HCT116 (cell line): Measurements from ENCODE around the gene SLC25A25. TPM values are rescaled to one million over a fixed set of nuclear protein-coding genes. Genes with fewer than 3 reads are reported as not detected.

Source experiments
- ATAC-seq: fragments of 200-7000 bp; cut with Tn5 transposase; 2 replicates; pipeline ENCODE4 v1.9.1; 2020; ENCODE audit warnings: mild to moderate bottlenecking, moderate library complexity
- BruUV-seq: library from RNA; stranded (reverse); fragments of 400-500 nt; replicated peaks from 2 replicates; lab custom pipeline; 2021; lab: Mats Ljungman, UMichigan
- CTCF ChIA-PET: fragments of 300-600 bp; sonication (Branson Sonifier 250); formaldehyde crosslinking; loops from one replicate; lab custom pipeline; 2021; ENCODE audit warnings: antibody characterized with exemption; lab: Charles Lee
- POLR2A ChIA-PET: fragments of 300-600, 350-600 bp; sonication (Branson Sonifier 250); formaldehyde crosslinking; loops from one replicate; lab custom pipeline; 2021; ENCODE audit warnings: antibody characterized with exemption; lab: Charles Lee
- RAD21 ChIA-PET, 2 experiments: fragments of 300-600 bp; sonication (Branson Sonifier 250); formaldehyde crosslinking; loops; one replicate each; lab custom pipeline; 2023; ENCODE audit warnings: low total read pairs in 2 of 2; ENCODE audit not compliant: uncharacterized antibody in 2 of 2, unreplicated experiment in 2 of 2, low non-redundant PET in 1 of 2; lab: Charles Lee
- DNase-seq: peaks from one replicate; pipeline ENCODE4 v3.0.0-alpha.2; 2010; ENCODE audit warnings: low read depth, low spot score
- H2AFZ ChIP-seq: fragments of 200-600 bp; shearing (Covaris generic), sonication (generic); 2 replicates; pipeline ENCODE4 v1.6.1; 2017; ENCODE audit warnings: low read depth, mixed run types, mixed read lengths, antibody characterized with exemption, low read length; ENCODE audit not compliant: poor library complexity, severe bottlenecking
- H3K27ac ChIP-seq: 2 replicates; pipeline ENCODE4 v1.5.1; 2012; ENCODE audit warnings: low read depth, low read length
- H3K27me3 ChIP-seq: fragments of 200-600 bp; sonication (generic); 2 replicates; pipeline ENCODE4 v1.6.1; 2016; ENCODE audit warnings: mixed run types, low read length, mixed read lengths; ENCODE audit not compliant: insufficient read depth
- H3K36me3 ChIP-seq, 2 experiments: fragments of 200-500 bp in 1 of 2; fragments of 200-600 bp in 1 of 2; sonication (Bioruptor generic) in 1 of 2; sonication (generic) in 1 of 2; 2 replicates each; pipeline versions ENCODE4 v1.5.1 to v1.6.1; 2014 to 2016; ENCODE audit warnings: low read length in 2 of 2, inconsistent platforms in 1 of 2, mixed read lengths in 1 of 2, mixed run types in 1 of 2; ENCODE audit not compliant: insufficient read depth in 2 of 2, control insufficient read depth in 1 of 2
- H3K4me1 ChIP-seq, 2 experiments: fragments of 200-600 bp in 1 of 2; sonication (generic) in 1 of 2; 2 replicates each; pipeline versions ENCODE4 v1.5.1 to v1.6.1; 2012 to 2017; ENCODE audit warnings: low read length in 2 of 2, inconsistent platforms in 1 of 2, mild to moderate bottlenecking in 1 of 2, mixed read lengths in 1 of 2, mixed run types in 1 of 2, moderate library complexity in 1 of 2; ENCODE audit not compliant: insufficient read depth in 2 of 2, control insufficient read depth in 1 of 2
- H3K4me2 ChIP-seq: fragments of 200-600 bp; sonication (generic); 2 replicates; pipeline ENCODE4 v1.6.1; 2017; ENCODE audit warnings: mixed run types, low read length, mixed read lengths
- H3K4me3 ChIP-seq, 2 experiments: fragments of 200-600 bp in 1 of 2; sonication (generic) in 1 of 2; replicated peaks in 1 of 2; 2 replicates each; pipeline ENCODE4 v1.5.1; 2011 to 2016; ENCODE audit warnings: low read length in 2 of 2, control low read depth in 1 of 2, low read depth in 1 of 2, mild to moderate bottlenecking in 1 of 2, mixed read lengths in 1 of 2, mixed run types in 1 of 2
- H3K79me2 ChIP-seq: fragments of 200-600 bp; sonication (generic); 2 replicates; pipeline ENCODE4 v1.6.1; 2017; ENCODE audit warnings: mild to moderate bottlenecking, mixed run types, low read length, moderate library complexity, mixed read lengths; ENCODE audit not compliant: insufficient read depth
- H3K9ac ChIP-seq: fragments of 200-600 bp; sonication (generic); 2 replicates; pipeline ENCODE4 v1.6.1; 2016; ENCODE audit warnings: low read length, mixed read lengths
- H3K9me2 ChIP-seq: fragments of 200-600 bp; sonication (generic), shearing (Covaris generic); 2 replicates; pipeline ENCODE4 v1.6.1; 2017; ENCODE audit warnings: mixed run types, mild to moderate bottlenecking, moderate library complexity; ENCODE audit not compliant: insufficient read depth
- H3K9me3 ChIP-seq, 2 experiments: fragments of 200-500 bp in 1 of 2; fragments of 200-600 bp in 1 of 2; sonication (Bioruptor generic) in 1 of 2; sonication (generic) in 1 of 2; 2 replicates each; pipeline ENCODE4 v1.6.1; 2014 to 2017; ENCODE audit warnings: low read length in 2 of 2, mixed read lengths in 2 of 2, inconsistent platforms in 1 of 2, low read depth in 1 of 2, mild to moderate bottlenecking in 1 of 2, mixed run types in 1 of 2, moderate library complexity in 1 of 2; ENCODE audit not compliant: control insufficient read depth in 1 of 2, insufficient read depth in 1 of 2
- H4K20me1 ChIP-seq: fragments of 200-600 bp; sonication (generic), shearing (Covaris generic); 2 replicates; pipeline ENCODE4 v1.6.1; 2017; ENCODE audit warnings: mixed run types, mild to moderate bottlenecking, moderate library complexity; ENCODE audit not compliant: insufficient read depth
- CEBPB ChIP-seq: IDR thresholded peaks from 2 replicates; pipeline ENCODE4 v1.6.1; 2012; ENCODE audit warnings: low read depth
- CTCF ChIP-seq, 3 experiments: fragments of 200-600 bp in 1 of 3; sonication (generic) in 1 of 3; IDR thresholded peaks in 2 of 3; conservative IDR thresholded peaks in 1 of 3; 2 replicates each; pipeline ENCODE4 v1.5.1; 2012 to 2017; ENCODE audit warnings: low read depth in 2 of 3, low read length in 2 of 3, antibody characterized with exemption in 1 of 3, borderline replicate concordance in 1 of 3, control low read depth in 1 of 3, mild to moderate bottlenecking in 1 of 3, mixed read lengths in 1 of 3, mixed run types in 1 of 3, moderate library complexity in 1 of 3; ENCODE audit not compliant: insufficient read depth in 1 of 3
- EGR1 ChIP-seq: IDR thresholded peaks from 2 replicates; pipeline ENCODE4 v1.6.1; 2012; ENCODE audit warnings: low read depth
- ELF1 ChIP-seq: IDR thresholded peaks from 2 replicates; pipeline ENCODE4 v1.6.1; 2012; ENCODE audit warnings: low read depth, borderline replicate concordance
- EZH2phosphoT487 ChIP-seq: fragments of 200-600 bp; IDR thresholded peaks from 2 replicates; pipeline ENCODE4 v1.6.1; 2018; ENCODE audit warnings: antibody characterized with exemption, borderline replicate concordance
- FOSL1 ChIP-seq: IDR thresholded peaks from 2 replicates; pipeline ENCODE4 v1.6.1; 2012; ENCODE audit warnings: low read depth
- JUND ChIP-seq: IDR thresholded peaks from 2 replicates; pipeline ENCODE4 v1.6.1; 2012
- REST ChIP-seq: IDR thresholded peaks from 2 replicates; pipeline ENCODE4 v1.6.1; 2012; ENCODE audit warnings: low read depth
- SIN3A ChIP-seq: IDR thresholded peaks from 2 replicates; pipeline ENCODE4 v1.6.1; 2012; ENCODE audit warnings: low read depth
- SRF ChIP-seq: IDR thresholded peaks from 2 replicates; pipeline ENCODE4 v1.6.1; 2012; ENCODE audit warnings: low read depth
- YY1 ChIP-seq: IDR thresholded peaks from 2 replicates; pipeline ENCODE4 v1.6.1; 2011; ENCODE audit warnings: low read length, low read depth, moderate library complexity, mild to moderate bottlenecking; ENCODE audit not compliant: insufficient replicate concordance; ENCODE audit errors: extremely low read depth
- ZBTB33 ChIP-seq: IDR thresholded peaks from 2 replicates; pipeline ENCODE4 v1.6.1; 2011; ENCODE audit warnings: mild to moderate bottlenecking, low read length, moderate library complexity; ENCODE audit not compliant: insufficient replicate concordance; ENCODE audit errors: extremely low read depth
- ZNF274 ChIP-seq: fragments of 200-500 bp; sonication (Bioruptor generic); IDR thresholded peaks from 2 replicates; pipeline ENCODE4 v1.6.1; 2014; ENCODE audit warnings: mild to moderate bottlenecking, low read depth, low read length, inconsistent platforms
- intact Hi-C: fragments of 100-400 bp; cut with micrococcal nuclease; formaldehyde crosslinking; loops from 2 replicates; pipeline ENCODE4 v1.10.0; 2022
- total RNA-seq: library from RNA; stranded (reverse); gene quantifications from one replicate; pipeline ENCODE4 v1.2.1, GENCODE V29; 2021; ENCODE audit not compliant: unreplicated experiment

Gene SLC25A25
- total RNA-seq, 1 experiment from 2014 or later, result 15.3 TPM

- TF ChIP-seq REST (no peak), EGR1 (no peak)
Observed at GRCh38 chr9:128026255-128026772, 41.7 kb upstream of the SLC25A25 start (continued).

GRCh38 chr9:128026773-128027541 is 41.1 kb upstream of the SLC25A25 start:
- no peaks in the 10 kb centered on the region for H3K79me2 ChIP-seq
- H2AFZ ChIP-seq, result no peak overlapping the region
- no peaks in the 10 kb centered on the region for H3K9me3 ChIP-seq
- ChIA-PET RAD21 (no interaction called here), CTCF (no interaction called here), POLR2A (interaction anchor here (0.9 kb wide), 1 partner anchor 20 kb away, joined by 3 read pairs; no protein-coding TSS in a partner anchor)
- no peaks in the 10 kb centered on the region for H3K36me3 ChIP-seq
- peaks cover 0 to 24% of the 10 kb centered on the region in 2 experiments; a peak in 2 of 4 replicates for H3K4me1 ChIP-seq
- ATAC-seq (peak; percentile 31; the same call in 1 of the 2 replicates), DNase-seq (no peak)
- H3K4me3 ChIP-seq, result no peak overlapping the region
- no peak overlapping the region for H3K27ac ChIP-seq
- no peak overlapping the region for H3K9ac ChIP-seq
- no peak overlapping the region for H3K4me2 ChIP-seq
- H3K9me2 ChIP-seq, result no peaks in the 10 kb centered on the region
- no peaks in the 10 kb centered on the region for H4K20me1 ChIP-seq
- H3K27me3 ChIP-seq, result no peaks in the 10 kb centered on the region
- BruUV-seq, result no TSS peak
- intact Hi-C loops, result no loop called here
- TF ChIP-seq CEBPB, result no peak
- TF ChIP-seq JUND, result no peak
- no peak for TF ChIP-seq ELF1
- TF ChIP-seq YY1, result no peak
- no peak for TF ChIP-seq ZBTB33
- no peak for TF ChIP-seq EZH2phosphoT487
- TF ChIP-seq SRF, result no peak
- TF ChIP-seq FOSL1, result no peak
- TF ChIP-seq ZNF274, result no peak
- no peak for TF ChIP-seq CTCF (IDR thresholded peaks at IDR 0.05 in 2 of 3, conservative IDR thresholded peaks at IDR 0.05 in 1 of 3; ENCODE audit: borderline replicate concordance in 1 of 3, insufficient read depth in 1 of 3, low read depth in 2 of 3, low read length in 2 of 3)
- no peak for TF ChIP-seq SIN3A
